Measurements from ENCODE around the gene SIK3. TPM values are rescaled to one million over a fixed set of nuclear protein-coding genes. Genes with fewer than 3 reads are reported as not detected.

The SIK3 gene
- total RNA-seq, 1 donor from 2014 or later, result 38.4 TPM

- no peak overlapping the region for H3K4me3 Mint-ChIP-seq
- peaks cover 7% of the 10 kb centered on the region for H3K36me3 Mint-ChIP-seq (ENCODE audit: low read depth)
- no peaks in the 10 kb centered on the region for H3K27me3 Mint-ChIP-seq
- H3K9me3 Mint-ChIP-seq, result no peaks in the 10 kb centered on the region
- no peak overlapping the region for H3K27ac Mint-ChIP-seq
- peaks cover 6% of the 10 kb centered on the region for H3K4me1 Mint-ChIP-seq
- DNase-seq, result no peak
- intact Hi-C loops (cut with micrococcal nuclease), result no loop called here
These were observed 134.4 kb downstream of the SIK3 start for GRCh38 chr11:116963813-116964212.

- Mint-ChIP-seq H3K4me1 (peaks cover 9% of the 10 kb centered on the region), H3K27ac (peak overlapping the region; percentile 67), H3K36me3 (ENCODE audit: low read depth) (peaks cover 10% of the 10 kb centered on the region), H3K4me3 (no peak overlapping the region), H3K9me3 (no peaks in the 10 kb centered on the region), H3K27me3 (no peaks in the 10 kb centered on the region)
- intact Hi-C loops (cut with micrococcal nuclease), result no loop called here
- no peak for DNase-seq
These were observed 136.1 kb downstream of the SIK3 start for GRCh38 chr11:116962108-116962507.

- Mint-ChIP-seq H3K27ac (no peak overlapping the region), H3K27me3 (no peaks in the 10 kb centered on the region), H3K4me1 (peaks cover 9% of the 10 kb centered on the region), H3K9me3 (no peaks in the 10 kb centered on the region), H3K4me3 (no peak overlapping the region), H3K36me3 (ENCODE audit: low read depth) (peaks cover 15% of the 10 kb centered on the region)
- no peak for DNase-seq
- intact Hi-C loops (cut with micrococcal nuclease), result no loop called here
These were observed 137.3 kb downstream of the SIK3 start for GRCh38 chr11:116960930-116961329.

GRCh38 chr11:116958246-116958645 is 140.0 kb downstream of the SIK3 start:
- intact Hi-C loops (cut with micrococcal nuclease), result no loop called here
- peaks cover 9% of the 10 kb centered on the region for H3K4me1 Mint-ChIP-seq
- H3K27me3 Mint-ChIP-seq, result no peaks in the 10 kb centered on the region
- H3K27ac Mint-ChIP-seq, result no peak overlapping the region
- no peaks in the 10 kb centered on the region for H3K9me3 Mint-ChIP-seq
- peaks cover 23% of the 10 kb centered on the region for H3K36me3 Mint-ChIP-seq (ENCODE audit: low read depth)
- H3K4me3 Mint-ChIP-seq, result no peak overlapping the region
- no peak for DNase-seq

GRCh38 chr11:116955949-116956348 is 142.3 kb downstream of the SIK3 start:
- Mint-ChIP-seq H3K27me3 (no peaks in the 10 kb centered on the region), H3K4me3 (no peak overlapping the region), H3K9me3 (no peaks in the 10 kb centered on the region), H3K36me3 (ENCODE audit: low read depth) (peaks cover 26% of the 10 kb centered on the region), H3K4me1 (peaks cover 9% of the 10 kb centered on the region), H3K27ac (no peak overlapping the region)
- no peak for DNase-seq
- intact Hi-C loops (cut with micrococcal nuclease), result no loop called here

DNA sequence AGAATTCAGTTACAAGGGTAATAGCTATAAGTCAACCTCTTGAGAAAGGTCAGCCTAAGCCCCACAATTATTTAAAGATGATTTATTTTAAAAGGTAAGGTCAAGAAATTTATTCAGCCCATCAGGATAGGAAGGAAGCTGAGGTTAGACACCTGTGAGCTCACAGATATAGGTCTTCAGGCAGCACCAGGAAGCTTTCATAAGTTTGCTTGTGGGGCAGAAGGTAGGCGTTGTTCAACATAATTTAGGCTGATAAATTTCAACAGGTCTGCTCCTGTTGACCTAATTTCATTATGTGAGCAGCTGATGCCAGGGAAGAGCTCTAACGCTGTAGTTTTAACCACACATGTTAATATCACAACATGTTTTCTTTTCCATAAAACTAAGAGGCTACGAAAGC is 142.7 kb downstream of the SIK3 start:
- Mint-ChIP-seq H3K27me3 (no peaks in the 10 kb centered on the region), H3K9me3 (no peaks in the 10 kb centered on the region), H3K27ac (no peak overlapping the region), H3K4me3 (no peak overlapping the region), H3K4me1 (peaks cover 9% of the 10 kb centered on the region), H3K36me3 (ENCODE audit: low read depth) (peaks cover 30% of the 10 kb centered on the region)
- intact Hi-C loops (cut with micrococcal nuclease), result no loop called here
- DNase-seq, result no peak

DNA sequence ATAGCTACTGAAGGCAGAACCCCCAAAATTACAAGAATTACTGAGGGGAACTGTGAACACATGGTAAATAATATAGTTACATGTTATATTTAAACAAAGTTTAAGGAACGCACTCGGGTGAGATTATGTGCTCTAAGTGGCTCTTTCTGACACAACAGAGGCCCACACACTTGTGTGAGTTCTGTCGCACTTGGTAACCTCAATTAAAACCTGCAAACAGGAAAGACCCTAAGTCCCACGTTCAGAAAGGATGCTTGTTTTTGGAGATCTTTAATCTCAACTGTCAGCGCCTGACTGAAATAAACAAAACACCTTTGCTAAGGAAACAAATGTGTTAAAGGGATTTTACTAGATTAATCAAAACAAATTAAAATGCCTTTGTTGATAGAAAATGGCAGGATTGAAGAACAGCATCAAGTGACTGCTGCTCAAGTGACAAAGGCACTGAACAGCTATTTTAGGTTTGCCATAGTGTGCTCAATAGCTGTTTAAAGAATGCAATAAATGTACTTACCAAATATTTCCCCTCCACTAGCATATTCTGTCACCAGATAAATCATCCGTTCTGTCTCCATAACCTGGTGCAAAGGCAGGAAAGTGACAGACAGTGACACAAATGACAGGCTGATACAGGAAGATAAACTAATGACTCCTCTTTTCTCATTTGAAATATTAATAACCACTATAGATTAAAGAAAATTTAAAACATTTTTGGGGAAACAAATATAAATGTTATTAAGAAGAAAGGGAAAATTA is 144.5 kb downstream of the SIK3 start:
- intact Hi-C loops (cut with micrococcal nuclease), result no loop called here
- Mint-ChIP-seq H3K27ac (no peak overlapping the region), H3K9me3 (no peaks in the 10 kb centered on the region), H3K36me3 (ENCODE audit: low read depth) (peaks cover 38% of the 10 kb centered on the region), H3K27me3 (no peaks in the 10 kb centered on the region), H3K4me1 (peaks cover 9% of the 10 kb centered on the region), H3K4me3 (no peak overlapping the region)
- DNase-seq, result no peak

GRCh38 chr11:116951762-116952161 is 146.5 kb downstream of the SIK3 start:
- DNase-seq, result no peak

GRCh38 chr11:116950210-116950609 is 148.0 kb downstream of the SIK3 start:
- no peaks in the 10 kb centered on the region for H3K27me3 Mint-ChIP-seq
- no peak for DNase-seq
- H3K27ac Mint-ChIP-seq, result no peak overlapping the region
- intact Hi-C loops (cut with micrococcal nuclease), result no loop called here
- no peaks in the 10 kb centered on the region for H3K9me3 Mint-ChIP-seq
- H3K4me3 Mint-ChIP-seq, result no peak overlapping the region
- peaks cover 38% of the 10 kb centered on the region for H3K36me3 Mint-ChIP-seq (ENCODE audit: low read depth)
- peaks cover 18% of the 10 kb centered on the region for H3K4me1 Mint-ChIP-seq

More at GRCh38 chr11:116951762-116952161, 146.5 kb downstream of the SIK3 start:
- Mint-ChIP-seq H3K36me3 (ENCODE audit: low read depth) (peaks cover 39% of the 10 kb centered on the region), H3K4me1 (peaks cover 10% of the 10 kb centered on the region), H3K27ac (no peak overlapping the region), H3K27me3 (no peaks in the 10 kb centered on the region), H3K9me3 (no peaks in the 10 kb centered on the region), H3K4me3 (no peak overlapping the region)
- intact Hi-C loops (cut with micrococcal nuclease), result no loop called here

- Mint-ChIP-seq H3K4me3 (no peak overlapping the region), H3K27ac (peak overlapping the region; percentile 2), H3K9me3 (no peaks in the 10 kb centered on the region), H3K27me3 (no peaks in the 10 kb centered on the region), H3K36me3 (ENCODE audit: low read depth) (peaks cover 41% of the 10 kb centered on the region), H3K4me1 (peaks cover 18% of the 10 kb centered on the region)
- peak; percentile 71 for DNase-seq
- intact Hi-C loops (cut with micrococcal nuclease), result loop anchor here (1.0 to 2.0 kb wide), 5 partner anchors 18 to 145 kb away; no protein-coding TSS in a partner anchor
These were observed 149.8 kb downstream of the SIK3 start for GRCh38 chr11:116948391-116948790.

GRCh38 chr11:116946414-116946813 is 151.8 kb downstream of the SIK3 start:
- Mint-ChIP-seq H3K9me3 (no peaks in the 10 kb centered on the region), H3K36me3 (ENCODE audit: low read depth) (peaks cover 46% of the 10 kb centered on the region), H3K4me3 (no peak overlapping the region), H3K4me1 (peaks cover 15% of the 10 kb centered on the region), H3K27ac (no peak overlapping the region), H3K27me3 (no peaks in the 10 kb centered on the region)
- intact Hi-C loops (cut with micrococcal nuclease), result no loop called here
- DNase-seq, result no peak

DNA sequence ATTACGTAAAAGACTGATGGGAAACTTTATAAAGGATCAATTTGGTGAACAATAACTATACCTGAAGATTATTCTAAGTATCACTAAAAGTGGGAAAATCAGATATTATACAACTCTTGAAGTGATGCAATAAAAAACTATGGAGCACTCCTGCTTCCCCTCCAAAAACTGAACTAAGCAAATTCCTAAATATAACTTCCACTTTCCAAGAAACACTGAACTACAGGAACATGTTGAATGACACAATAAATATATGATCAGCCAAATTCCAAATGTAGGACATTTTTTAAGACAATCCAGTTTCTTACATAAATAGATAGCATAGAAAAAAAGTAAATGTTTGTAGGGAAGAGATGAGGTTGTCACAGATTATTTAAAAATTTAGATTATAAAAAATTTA is 158.7 kb downstream of the SIK3 start:
- no peak for DNase-seq
- Mint-ChIP-seq H3K9me3 (no peaks in the 10 kb centered on the region), H3K27me3 (no peaks in the 10 kb centered on the region), H3K36me3 (ENCODE audit: low read depth) (peaks cover 31% of the 10 kb centered on the region), H3K27ac (no peak overlapping the region), H3K4me1 (no peaks in the 10 kb centered on the region), H3K4me3 (no peak overlapping the region)
- intact Hi-C loops (cut with micrococcal nuclease), result no loop called here

GRCh38 chr11:116938471-116939070 is 159.7 kb downstream of the SIK3 start:
- Mint-ChIP-seq H3K27me3 (no peaks in the 10 kb centered on the region), H3K4me3 (no peak overlapping the region), H3K9me3 (peaks cover 4% of the 10 kb centered on the region), H3K36me3 (ENCODE audit: low read depth) (peaks cover 32% of the 10 kb centered on the region), H3K4me1 (no peaks in the 10 kb centered on the region), H3K27ac (no peak overlapping the region)
- no peak for DNase-seq
- intact Hi-C loops (cut with micrococcal nuclease), result no loop called here

- peaks cover 4% of the 10 kb centered on the region for H3K4me1 Mint-ChIP-seq
- peaks cover 27% of the 10 kb centered on the region for H3K36me3 Mint-ChIP-seq (ENCODE audit: low read depth)
- H3K9me3 Mint-ChIP-seq, result peaks cover 6% of the 10 kb centered on the region
- intact Hi-C loops (cut with micrococcal nuclease), result no loop called here
- DNase-seq, result no peak
- no peak overlapping the region for H3K4me3 Mint-ChIP-seq
- no peak overlapping the region for H3K27ac Mint-ChIP-seq
- H3K27me3 Mint-ChIP-seq, result no peaks in the 10 kb centered on the region
These were observed 161.3 kb downstream of the SIK3 start for GRCh38 chr11:116936754-116937446.

Measured in activated CD4-positive, alpha-beta T cell treated with anti-CD3 and anti-CD28 coated beads, Interleukin-2, amount 10 ng/mL, durations not matched to agents 24 days and 14 days (primary cell).